LNCAP (cell line): Measurements from ENCODE around the gene TAB2.
A peak's percentile ranks its signal among the peaks of the same experiment; 100 is the strongest.

Experiments used
- CTCF ChIP-seq: fragments of 450-650 bp; IDR thresholded peaks from 2 replicates; pipeline ENCODE4 v1.5.1; 2017; ENCODE audit warnings: mild to moderate bottlenecking

The TAB2 gene

GRCh38 chr6:149425754-149426153, 108.2 kb downstream of the TAB2 start:
- no peak for TF ChIP-seq CTCF

GRCh38 chr6:149428606-149429005, 111.1 kb downstream of the TAB2 start:
- no peak for TF ChIP-seq CTCF

- TF ChIP-seq CTCF: no peak
These were observed 112.2 kb downstream of the TAB2 start for GRCh38 chr6:149429427-149430360.

GRCh38 chr6:149431905-149432775, 114.6 kb downstream of the TAB2 start:
- TF ChIP-seq CTCF: peak; percentile 91

- TF ChIP-seq CTCF: no peak
These were observed 115.9 kb downstream of the TAB2 start for GRCh38 chr6:149433405-149433804.

- no peak for TF ChIP-seq CTCF
These were observed 116.4 kb downstream of the TAB2 start for GRCh38 chr6:149433881-149434280.

GRCh38 chr6:149435919-149436586, 118.5 kb downstream of the TAB2 start:
- no peak for TF ChIP-seq CTCF
